Smooth muscle cell (in vitro differentiated cells): ENCODE measurements around the gene TMPRSS2. TPM values are rescaled to one million over a fixed set of nuclear protein-coding genes. Genes with fewer than 3 reads are reported as not detected.

Source experiments
- DNase-seq: peaks from one replicate; lab custom pipeline; 2025; ENCODE audit not compliant: unreplicated experiment; lab: John Stamatoyannopoulos, UW
- H2AFZ ChIP-seq: fragments of 200-600 bp; sonication (generic); 2 replicates; pipeline ENCODE4 v1.6.0; 2016; ENCODE audit warnings: antibody characterized with exemption, low read depth, mild to moderate bottlenecking
- H3F3A ChIP-seq: fragments of 200-600 bp; sonication (generic); 2 replicates; pipeline ENCODE4 v1.6.0; 2017; ENCODE audit warnings: antibody characterized with exemption, low read depth
- H3K27ac ChIP-seq: fragments of 200-600 bp; sonication (generic); 2 replicates; pipeline ENCODE4 v1.5.1; 2016; ENCODE audit warnings: low read depth, mild to moderate bottlenecking
- H3K27me3 ChIP-seq: fragments of 200-600 bp; sonication (generic); 2 replicates; pipeline ENCODE4 v1.6.1; 2016; ENCODE audit warnings: low read depth, mild to moderate bottlenecking
- H3K36me3 ChIP-seq: fragments of 200-600 bp; sonication (generic); 2 replicates; pipeline ENCODE4 v1.5.1; 2016; ENCODE audit warnings: low read depth
- H3K4me1 ChIP-seq: fragments of 200-600 bp; sonication (generic); 2 replicates; pipeline ENCODE4 v1.5.1; 2016; ENCODE audit warnings: low read depth
- H3K4me2 ChIP-seq: fragments of 200-600 bp; sonication (generic); 2 replicates; pipeline ENCODE4 v1.6.0; 2016; ENCODE audit warnings: mild to moderate bottlenecking
- H3K4me3 ChIP-seq: fragments of 200-600 bp; sonication (generic); 2 replicates; pipeline ENCODE4 v1.5.1; 2016; ENCODE audit warnings: mild to moderate bottlenecking
- H3K79me2 ChIP-seq: fragments of 200-600 bp; sonication (generic); 2 replicates; pipeline ENCODE4 v1.6.0; 2016; ENCODE audit warnings: low read depth, mild to moderate bottlenecking
- H3K9ac ChIP-seq: fragments of 200-600 bp; sonication (generic); 2 replicates; pipeline ENCODE4 v1.6.0; 2016; ENCODE audit warnings: low read depth
- H3K9me3 ChIP-seq: fragments of 200-600 bp; sonication (generic); replicated peaks from 2 replicates; pipeline ENCODE4 v1.5.1; 2016; ENCODE audit warnings: low read depth
- H4K20me1 ChIP-seq: fragments of 200-600 bp; sonication (generic); 2 replicates; pipeline ENCODE4 v1.6.0; 2016; ENCODE audit warnings: low read depth
- WGBS: methylation state at CpG from one replicate; pipeline ENCODE4 v1.1.7; 2016; ENCODE audit warnings: low lambda C conversion rate; 5-methylcytosine and 5-hydroxymethylcytosine counted together
- polyA plus RNA-seq: library from polyadenylated mRNA; unstranded; fragments of >200 nt; fragmentation: Nextera tagmentation; extraction: Ambion mirVana; gene quantifications from 2 replicates; pipeline ENCODE4 v1.2.1, GENCODE V29; 2016
- total RNA-seq: library from RNA; depleted of rRNA; stranded (reverse); fragments of >200 nt; gene quantifications from 2 replicates; pipeline ENCODE4 v1.2.3, GENCODE V29; 2014
- TF ChIP-seq, protein P1 (sequence below): fragments of 200-600 bp; sonication (generic); IDR thresholded peaks from 2 replicates; pipeline ENCODE4 v1.5.1; 2017; ENCODE audit warnings: borderline replicate concordance, mild to moderate bottlenecking, antibody characterized with exemption; ENCODE audit not compliant: insufficient read depth, poor library complexity, severe bottlenecking

Gene TMPRSS2
- total and polyA plus RNA-seq, 2 experiments from 2014 or later = 0.39 to 1.3 TPM

DNA sequence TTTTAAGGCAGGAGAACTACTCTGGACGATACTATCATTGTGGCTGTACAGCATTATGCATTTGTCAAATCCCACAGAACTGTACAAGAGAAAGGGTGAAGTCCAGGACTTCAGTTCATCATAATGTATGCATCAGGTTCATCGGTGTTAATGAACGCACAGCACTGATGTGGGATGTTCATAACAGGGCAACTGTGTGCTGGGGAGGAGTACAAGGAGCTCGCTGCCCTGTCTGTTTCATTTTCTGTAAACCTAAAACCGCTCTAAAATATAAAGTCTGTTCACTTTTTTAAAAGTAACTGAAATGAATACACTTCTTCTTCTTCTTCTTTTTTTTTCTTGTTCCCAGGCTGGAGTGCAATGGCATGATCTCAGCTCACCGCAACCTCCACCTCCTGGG is 25.0 kb downstream of the TMPRSS2 start:
- Histone ChIP-seq H2AFZ (no peak overlapping the region), H3K9ac (peak overlapping the region; percentile 62)
- TF ChIP-seq, protein P1, sequence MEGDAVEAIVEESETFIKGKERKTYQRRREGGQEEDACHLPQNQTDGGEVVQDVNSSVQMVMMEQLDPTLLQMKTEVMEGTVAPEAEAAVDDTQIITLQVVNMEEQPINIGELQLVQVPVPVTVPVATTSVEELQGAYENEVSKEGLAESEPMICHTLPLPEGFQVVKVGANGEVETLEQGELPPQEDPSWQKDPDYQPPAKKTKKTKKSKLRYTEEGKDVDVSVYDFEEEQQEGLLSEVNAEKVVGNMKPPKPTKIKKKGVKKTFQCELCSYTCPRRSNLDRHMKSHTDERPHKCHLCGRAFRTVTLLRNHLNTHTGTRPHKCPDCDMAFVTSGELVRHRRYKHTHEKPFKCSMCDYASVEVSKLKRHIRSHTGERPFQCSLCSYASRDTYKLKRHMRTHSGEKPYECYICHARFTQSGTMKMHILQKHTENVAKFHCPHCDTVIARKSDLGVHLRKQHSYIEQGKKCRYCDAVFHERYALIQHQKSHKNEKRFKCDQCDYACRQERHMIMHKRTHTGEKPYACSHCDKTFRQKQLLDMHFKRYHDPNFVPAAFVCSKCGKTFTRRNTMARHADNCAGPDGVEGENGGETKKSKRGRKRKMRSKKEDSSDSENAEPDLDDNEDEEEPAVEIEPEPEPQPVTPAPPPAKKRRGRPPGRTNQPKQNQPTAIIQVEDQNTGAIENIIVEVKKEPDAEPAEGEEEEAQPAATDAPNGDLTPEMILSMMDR = no peak

DNA sequence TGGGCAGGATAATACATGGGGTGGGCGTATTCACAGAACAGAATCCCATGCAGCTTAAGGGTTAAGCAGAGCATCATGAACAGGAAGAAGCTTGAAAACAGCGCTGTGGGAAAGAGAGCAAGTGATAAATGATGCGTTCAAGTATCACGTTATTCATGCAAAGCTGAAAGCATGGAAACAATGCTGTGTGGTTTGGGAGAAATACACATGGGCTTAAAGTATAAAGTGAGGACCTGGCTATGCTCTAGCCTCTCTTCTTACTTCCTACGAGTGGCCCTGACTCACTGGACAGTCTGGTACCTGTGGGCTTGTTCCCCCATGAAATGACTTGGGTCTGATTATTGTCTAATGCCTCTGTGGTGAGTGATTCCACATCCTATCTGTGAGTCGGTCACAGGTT is 25.7 kb downstream of the TMPRSS2 start:
- 28% methylated on average over 6 of the region's 6 CpGs for WGBS
- no peak for DNase-seq
- peak overlapping the region; percentile 78 for H3K4me2 ChIP-seq

More for the DNA sequence above, 25.0 kb downstream of the TMPRSS2 start:
- peaks cover 18% of the 10 kb centered on the region for H3F3A ChIP-seq
- no peaks in the 10 kb centered on the region for H3K36me3 ChIP-seq
- no peaks in the 10 kb centered on the region for H3K9me3 ChIP-seq
- H3K4me3 ChIP-seq = no peak overlapping the region
- no peaks in the 10 kb centered on the region for H4K20me1 ChIP-seq
- 77% methylated on average over 6 of the region's 6 CpGs for WGBS
- no peak for DNase-seq
- H3K79me2 ChIP-seq = no peaks in the 10 kb centered on the region
- peak overlapping the region; percentile 95 for H3K27ac ChIP-seq
- H3K27me3 ChIP-seq = no peaks in the 10 kb centered on the region
- peak overlapping the region; percentile 45 for H3K4me2 ChIP-seq
- H3K4me1 ChIP-seq = peaks cover 20% of the 10 kb centered on the region

DNA sequence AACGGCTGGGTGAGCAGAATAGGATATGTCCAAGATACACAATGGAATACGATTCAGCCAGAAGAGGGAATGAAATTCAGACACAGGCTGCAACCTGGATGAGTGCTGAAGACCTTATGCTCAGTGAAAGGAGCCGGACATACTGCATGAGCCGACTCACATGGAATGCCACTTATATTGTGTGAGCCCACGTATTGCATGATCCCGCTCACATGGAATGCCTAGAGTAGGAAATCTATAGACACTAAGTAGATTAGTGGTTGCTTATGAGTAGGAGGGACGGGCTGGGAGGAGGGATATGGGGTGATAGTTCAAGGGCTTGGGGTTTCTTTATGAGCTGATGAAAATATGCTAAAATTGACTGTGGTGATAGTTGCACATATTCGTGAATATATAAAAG is 26.8 kb downstream of the TMPRSS2 start:
- peaks cover 18% of the 10 kb centered on the region for H3F3A ChIP-seq
- TF ChIP-seq, protein P1 = no peak
- H3K9ac ChIP-seq = no peak overlapping the region
- no peaks in the 10 kb centered on the region for H3K79me2 ChIP-seq
- H4K20me1 ChIP-seq = no peaks in the 10 kb centered on the region
- no peak for DNase-seq
- no peaks in the 10 kb centered on the region for H3K36me3 ChIP-seq
- H3K27me3 ChIP-seq = no peaks in the 10 kb centered on the region
- no peak overlapping the region for H2AFZ ChIP-seq
- H3K4me2 ChIP-seq = peak overlapping the region; percentile 78
- peaks cover 28% of the 10 kb centered on the region for H3K4me1 ChIP-seq
- 26% methylated on average over 8 of the region's 8 CpGs for WGBS
- no peak overlapping the region for H3K4me3 ChIP-seq
- no peaks in the 10 kb centered on the region for H3K9me3 ChIP-seq
- H3K27ac ChIP-seq = peak overlapping the region; percentile 95

More for the DNA sequence above, 25.7 kb downstream of the TMPRSS2 start:
- Histone ChIP-seq H2AFZ (no peak overlapping the region), H3K36me3 (no peaks in the 10 kb centered on the region), H3K9me3 (no peaks in the 10 kb centered on the region), H3K27ac (peak overlapping the region; percentile 95), H4K20me1 (no peaks in the 10 kb centered on the region), H3K9ac (peak overlapping the region; percentile 66), H3K4me1 (peaks cover 27% of the 10 kb centered on the region), H3K79me2 (no peaks in the 10 kb centered on the region), H3K4me3 (no peak overlapping the region), H3F3A (peaks cover 18% of the 10 kb centered on the region), H3K27me3 (no peaks in the 10 kb centered on the region)
- TF ChIP-seq, protein P1 = no peak

DNA sequence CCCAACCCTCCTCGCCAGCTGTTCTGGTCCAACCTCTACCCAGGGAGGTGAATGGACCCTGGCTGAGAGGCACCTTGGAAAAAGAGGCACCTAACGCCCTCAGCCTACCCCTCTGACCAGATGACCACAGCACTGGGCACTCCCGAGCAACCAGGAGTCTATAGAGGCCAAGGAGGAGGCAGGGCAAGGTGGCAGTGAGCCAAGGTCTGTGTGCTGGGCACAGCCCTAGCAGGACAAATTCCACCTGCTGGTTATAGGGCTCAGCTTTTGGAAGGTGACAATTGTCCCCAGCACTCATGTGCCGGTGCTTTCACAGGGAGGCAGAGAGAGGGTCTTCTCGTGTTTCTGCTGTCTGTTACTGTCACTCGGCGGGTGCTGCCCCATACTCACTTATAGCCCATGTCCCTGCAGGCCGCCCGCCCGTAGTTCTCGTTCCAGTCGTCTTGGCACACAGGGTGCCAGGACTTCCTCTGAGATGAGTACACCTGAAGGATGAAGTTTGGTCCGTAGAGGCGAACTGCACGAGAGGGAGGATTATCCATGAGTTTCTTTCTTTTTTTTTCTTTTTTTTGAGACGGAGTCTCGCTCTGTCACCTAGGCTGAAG is 27.8 kb downstream of the TMPRSS2 start:
- no peaks in the 10 kb centered on the region for H4K20me1 ChIP-seq
- no peaks in the 10 kb centered on the region for H3K36me3 ChIP-seq
- no peaks in the 10 kb centered on the region for H3K79me2 ChIP-seq
- H3K27me3 ChIP-seq = no peaks in the 10 kb centered on the region
- no peak for DNase-seq
- H3F3A ChIP-seq = peaks cover 18% of the 10 kb centered on the region
- TF ChIP-seq, protein P1 = no peak
- H2AFZ ChIP-seq = no peak overlapping the region
- H3K27ac ChIP-seq = peak overlapping the region; percentile 95
- H3K9ac ChIP-seq = no peak overlapping the region
- 94% methylated on average over 17 of the region's 17 CpGs for WGBS
- peaks cover 28% of the 10 kb centered on the region for H3K4me1 ChIP-seq
- no peak overlapping the region for H3K4me2 ChIP-seq
- no peaks in the 10 kb centered on the region for H3K9me3 ChIP-seq
- H3K4me3 ChIP-seq = no peak overlapping the region
